ENCODE measurements around the gene TCP11. TPM values are rescaled to one million over a fixed set of nuclear protein-coding genes. Genes with fewer than 3 reads are reported as not detected.

Gene TCP11
- total and polyA plus RNA-seq, 10 donors, result not detected

GRCh38 chr6:35080821-35081425 lies 60.2 kb downstream of the TCP11 start:
- Histone ChIP-seq H3K4me3 (no peak overlapping the region), H3K27ac (peak overlapping the region in 5 of 8 donors; percentile 61 to 76 (median 72)), H3K36me3 (peaks cover 0 to 100% (median 88%) of the 10 kb centered on the region in 6 donors), H3K27me3 (replicated peaks in 1 of 7) (no peaks in the 10 kb centered on the region), H3K9me3 (no peaks in the 10 kb centered on the region), H3K4me1 (peaks cover 12 to 32% (median 23%) of the 10 kb centered on the region in 6 donors)
- DNase-seq, result peak; percentile 67
- intact Hi-C loops (cut with DNase I; ENCODE audit: low total_unique reads), result no loop called here
- TF ChIP-seq POLR2AphosphoS5 (IDR thresholded peaks at IDR 0.05) (peak in 1 of 3 donors; percentile 51), CTCF (IDR thresholded peaks at IDR 0.05 in 8 of 11, conservative IDR thresholded peaks at IDR 0.05 in 3 of 11) (no peak)
- WGBS, 5 donors, result 81 to 89% (median 83%) methylated on average over 14 to 21 of the region's 21 CpGs

GRCh38 chr6:35080016-35080680 lies 61.0 kb downstream of the TCP11 start:
- H3K4me3 ChIP-seq, result no peak overlapping the region
- DNase-seq, result peak; percentile 54
- H3K27me3 ChIP-seq (replicated peaks in 1 of 7), result no peaks in the 10 kb centered on the region
- TF ChIP-seq POLR2AphosphoS5 (IDR thresholded peaks at IDR 0.05) (peak in 1 of 3 donors; percentile 5), CTCF (IDR thresholded peaks at IDR 0.05 in 8 of 11, conservative IDR thresholded peaks at IDR 0.05 in 3 of 11) (no peak), POLR2A (IDR thresholded peaks at IDR 0.05) (no peak)
- 85 to 97% (median 94%) methylated on average over 7 to 13 of the region's 13 CpGs for WGBS, 5 donors
- H3K36me3 ChIP-seq, result peaks cover 0 to 100% (median 84%) of the 10 kb centered on the region in 6 donors
- peaks cover 12 to 32% (median 24%) of the 10 kb centered on the region in 6 donors for H3K4me1 ChIP-seq
- H3K27ac ChIP-seq, result peak overlapping the region in 4 of 8 donors; percentile 61 to 76 (median 72)
- no peaks in the 10 kb centered on the region for H3K9me3 ChIP-seq
- intact Hi-C loops (cut with DNase I; ENCODE audit: low total_unique reads), result no loop called here

DNA sequence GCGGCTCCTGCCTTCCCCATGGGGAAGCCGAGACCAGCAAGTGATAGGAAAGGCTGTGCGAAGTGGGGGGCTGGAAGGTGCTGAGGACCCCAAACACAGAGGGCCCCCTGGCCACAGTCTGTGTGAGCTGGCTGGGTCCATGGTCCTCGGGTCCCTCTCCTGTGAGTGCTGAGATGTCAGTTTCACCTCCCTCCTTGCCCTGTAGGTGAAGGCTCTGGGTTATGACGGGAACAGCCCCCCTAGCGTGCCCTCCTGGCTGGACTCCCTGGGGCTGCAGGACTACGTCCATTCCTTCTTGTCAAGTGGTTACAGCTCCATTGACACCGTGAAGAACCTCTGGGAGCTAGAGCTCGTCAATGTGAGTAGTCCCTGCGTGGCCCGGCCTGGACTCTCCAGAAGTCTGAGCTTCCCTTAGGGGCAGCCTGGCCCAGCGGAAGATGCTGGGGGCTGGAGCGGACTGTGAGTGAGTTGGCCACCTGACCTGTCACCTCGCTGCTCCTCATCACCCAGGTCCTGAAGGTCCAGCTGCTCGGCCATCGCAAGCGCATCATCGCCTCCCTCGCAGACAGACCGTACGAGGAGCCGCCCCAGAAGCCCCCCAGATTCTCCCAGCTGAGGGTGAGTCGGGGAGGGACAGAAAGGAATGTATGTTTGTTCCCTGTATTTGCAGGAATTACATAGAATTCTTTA lies 61.7 kb downstream of the TCP11 start:
- TF ChIP-seq POLR2AphosphoS5 (IDR thresholded peaks at IDR 0.05), result peak in 1 of 3 donors; percentile 1
- no peak for TF ChIP-seq CTCF (IDR thresholded peaks at IDR 0.05 in 8 of 11, conservative IDR thresholded peaks at IDR 0.05 in 3 of 11)
- H3K27ac ChIP-seq, result peak overlapping the region in 1 of 8 donors; percentile 76
- intact Hi-C loops (cut with DNase I; ENCODE audit: low total_unique reads), result no loop called here
- H3K4me3 ChIP-seq, result no peak overlapping the region
- peaks cover 12 to 32% (median 24%) of the 10 kb centered on the region in 6 donors for H3K4me1 ChIP-seq
- DNase-seq, result peak; percentile 61
- H3K36me3 ChIP-seq, result peaks cover 0 to 100% (median 77%) of the 10 kb centered on the region in 6 donors
- no peaks in the 10 kb centered on the region for H3K9me3 ChIP-seq
- 93 to 99% (median 94%) methylated on average over 15 to 23 of the region's 23 CpGs for WGBS, 5 donors
- H3K27me3 ChIP-seq (replicated peaks in 1 of 7), result no peaks in the 10 kb centered on the region

DNA sequence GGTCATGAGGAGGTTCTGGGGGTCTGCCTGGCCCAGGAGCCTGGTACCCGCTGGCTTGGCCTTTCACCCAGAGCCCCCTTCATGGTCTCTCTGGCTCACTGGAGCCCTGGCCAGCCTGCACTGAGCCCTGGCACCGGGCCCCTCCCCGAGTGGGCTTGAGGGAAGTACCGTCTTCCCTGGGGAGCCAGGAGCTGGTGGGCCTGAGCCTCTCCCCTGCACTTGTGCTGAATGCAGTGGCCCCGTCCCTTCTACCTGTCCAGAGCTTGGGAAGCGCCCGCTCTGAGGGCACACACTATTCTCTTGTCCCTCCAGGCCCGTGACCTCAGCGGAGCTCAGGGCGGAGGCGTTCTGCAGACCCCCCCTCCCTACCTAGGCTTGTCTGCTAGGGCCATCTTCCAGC lies 62.2 kb downstream of the TCP11 start:
- TF ChIP-seq POLR2A (IDR thresholded peaks at IDR 0.05) (no peak), POLR2AphosphoS5 (IDR thresholded peaks at IDR 0.05) (peak in 1 of 3 donors; percentile 3)
- H3K4me3 ChIP-seq, result no peak overlapping the region
- peak overlapping the region in 1 of 8 donors; percentile 76 for H3K27ac ChIP-seq
- peaks cover 12 to 32% (median 24%) of the 10 kb centered on the region in 6 donors for H3K4me1 ChIP-seq
- no peaks in the 10 kb centered on the region for H3K27me3 ChIP-seq (replicated peaks in 1 of 7)
- DNase-seq, result no peak
- 94 to 97% (median 94%) methylated on average over 10 to 11 of the region's 11 CpGs for WGBS, 5 donors
- H3K9me3 ChIP-seq, result no peaks in the 10 kb centered on the region
- intact Hi-C loops (cut with DNase I; ENCODE audit: low total_unique reads), result no loop called here
- peaks cover 0 to 100% (median 72%) of the 10 kb centered on the region in 6 donors for H3K36me3 ChIP-seq
